GM04503 (cell line): ENCODE data around the gene CREBRF.
"Not testable (repeated sequence)": the region's sequence is repeated elsewhere in the genome, so short reads cannot be mapped to it uniquely, and the experiment has no call there.

ENCODE experiments used
- DNase-seq: peaks from one replicate; pipeline ENCODE4 v3.0.0-alpha.2; 2012; ENCODE audit warnings: low read depth

Gene CREBRF

DNA sequence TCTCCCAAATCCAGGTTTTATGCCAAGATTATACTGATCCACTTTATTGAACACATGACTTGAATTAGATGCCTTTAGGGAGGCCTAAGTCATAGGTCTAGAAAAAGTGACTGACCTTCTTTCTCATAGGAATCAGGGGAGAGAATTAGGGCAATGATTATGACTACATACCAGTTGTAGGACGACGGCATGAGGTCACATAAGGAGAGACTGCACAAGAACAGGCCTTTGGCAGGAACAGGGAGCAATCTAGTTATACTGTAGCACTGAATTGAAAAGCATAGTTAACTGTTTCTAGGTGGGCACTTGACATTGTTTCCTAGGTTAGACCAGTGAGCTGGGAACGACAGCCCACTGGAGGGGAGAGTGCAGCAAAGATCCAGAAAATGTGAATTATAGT is 22.7 kb downstream of the CREBRF start:
- no peak for DNase-seq

DNA sequence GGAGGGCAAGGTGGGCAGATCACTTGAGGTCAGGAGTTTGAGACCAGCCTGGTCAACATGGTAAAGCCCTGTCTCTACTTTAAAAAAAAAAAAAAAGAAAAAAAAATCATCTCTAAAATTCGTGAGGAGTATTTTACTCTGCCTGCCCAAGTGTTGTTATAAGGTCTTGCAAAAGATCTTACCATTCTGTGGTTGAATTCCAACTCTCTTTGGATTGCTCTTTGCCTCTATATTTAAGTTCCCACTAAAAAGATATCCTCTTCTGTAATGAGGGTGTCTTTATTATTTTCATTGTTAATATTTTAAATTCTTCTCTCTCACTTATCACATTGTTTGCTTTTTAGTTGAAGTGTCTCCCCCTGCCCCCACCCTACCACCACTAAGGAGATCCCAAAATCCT is 33.4 kb downstream of the CREBRF start:
- DNase-seq = no peak

DNA sequence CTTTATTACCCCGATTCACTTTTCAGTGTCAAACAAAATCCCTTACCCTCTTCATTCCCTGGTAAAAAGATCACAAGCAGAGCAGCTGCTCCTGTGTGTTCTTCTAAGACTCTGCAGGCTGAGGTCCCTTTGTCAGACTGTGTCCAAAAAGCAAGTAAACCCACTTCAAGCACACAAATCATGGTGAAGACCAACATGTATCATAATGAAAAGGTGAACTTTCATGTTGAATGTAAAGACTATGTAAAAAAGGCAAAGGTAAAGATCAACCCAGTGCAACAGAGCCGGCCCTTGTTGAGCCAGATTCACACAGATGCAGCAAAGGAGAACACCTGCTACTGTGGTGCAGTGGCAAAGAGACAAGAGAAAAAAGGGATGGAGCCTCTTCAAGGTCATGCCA is 34.5 kb downstream of the CREBRF start:
- no peak for DNase-seq

DNA sequence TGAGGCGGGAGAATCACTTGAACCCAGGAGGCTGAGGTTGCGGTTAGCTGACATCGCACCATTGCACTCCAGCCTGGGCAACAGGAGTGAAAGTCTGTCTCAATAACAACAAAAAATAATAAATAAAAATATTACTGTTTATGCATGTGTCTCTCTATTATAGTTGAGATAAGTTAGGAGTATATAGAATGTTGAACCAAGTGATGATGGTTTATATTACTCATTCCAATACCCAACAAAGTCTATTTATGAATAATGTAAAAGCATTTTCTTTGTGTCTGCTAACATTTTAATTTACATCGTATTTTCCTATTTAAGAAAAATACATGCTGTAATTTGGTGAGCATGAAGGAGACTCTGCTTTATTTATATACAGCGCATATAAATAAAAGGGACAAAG is 35.8 kb downstream of the CREBRF start:
- DNase-seq = no peak

DNA sequence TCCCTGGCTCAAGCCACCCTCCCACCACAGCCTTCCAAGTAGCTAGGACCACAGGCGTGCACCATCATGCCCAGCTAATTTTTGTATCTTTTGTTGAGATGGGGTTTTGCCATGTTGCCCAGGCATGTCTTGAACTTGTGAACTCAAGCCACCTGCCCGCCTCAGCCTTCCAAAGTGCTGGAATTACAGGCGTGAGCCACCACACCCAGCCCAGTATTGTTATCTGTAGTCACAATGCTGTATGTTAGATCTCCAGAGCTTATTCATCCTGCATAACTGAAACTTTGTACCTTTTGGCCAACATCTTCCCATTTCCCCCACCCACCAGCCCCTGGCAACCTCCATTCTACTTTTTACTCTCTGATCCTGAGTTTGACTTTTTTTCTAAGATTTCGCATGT is 37.5 kb downstream of the CREBRF start:
- no peak for DNase-seq

DNA sequence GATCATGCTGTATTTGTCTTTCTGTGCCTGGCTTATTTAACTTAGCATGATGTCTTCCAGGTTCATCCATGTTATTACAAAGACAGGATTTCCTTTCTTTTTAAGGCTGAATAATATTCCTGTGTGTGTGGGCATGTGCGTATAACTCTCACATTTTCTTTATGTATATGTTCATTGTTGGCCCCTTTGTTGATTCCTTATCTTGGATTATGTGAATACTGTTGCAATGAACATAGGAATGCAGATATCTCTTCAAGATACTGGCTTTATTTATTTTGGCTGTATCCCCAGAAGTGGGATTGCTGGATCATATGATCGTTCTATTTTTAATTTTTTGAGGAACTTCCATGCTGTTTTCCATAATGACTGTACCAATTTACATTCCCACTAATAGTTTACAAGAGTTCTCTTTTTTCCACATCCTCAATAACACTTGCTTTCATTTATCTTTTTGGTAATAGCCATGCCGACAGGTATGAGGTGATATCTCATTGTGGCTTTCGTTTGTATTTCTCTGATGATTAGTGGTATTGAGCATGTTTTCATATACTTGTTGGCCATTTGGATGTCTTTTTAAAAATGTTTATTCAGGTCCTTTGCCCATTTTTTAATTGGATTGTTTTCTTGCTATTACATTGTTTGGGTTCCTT is 38.0 kb downstream of the CREBRF start:
- peak; percentile 34 for DNase-seq

DNA sequence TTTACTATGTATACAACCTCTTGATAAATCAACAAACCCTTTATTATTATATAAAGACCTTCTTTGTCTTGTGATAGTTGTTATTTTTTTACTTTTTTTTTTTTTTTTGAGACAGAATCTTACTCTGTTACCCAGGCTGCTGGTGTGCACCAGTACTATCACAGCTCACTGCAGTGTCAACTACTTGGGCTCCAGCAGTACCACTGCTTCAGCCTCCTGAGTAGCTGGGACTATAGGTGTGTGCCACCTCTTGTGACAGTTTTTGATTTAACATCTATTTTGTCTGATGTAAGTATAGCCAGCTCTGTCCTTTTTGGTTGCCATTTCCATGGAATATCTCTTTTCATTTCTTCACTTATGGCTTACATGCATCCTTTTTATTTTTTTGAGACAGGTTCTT is 42.6 kb downstream of the CREBRF start:
- DNase-seq = no peak

DNA sequence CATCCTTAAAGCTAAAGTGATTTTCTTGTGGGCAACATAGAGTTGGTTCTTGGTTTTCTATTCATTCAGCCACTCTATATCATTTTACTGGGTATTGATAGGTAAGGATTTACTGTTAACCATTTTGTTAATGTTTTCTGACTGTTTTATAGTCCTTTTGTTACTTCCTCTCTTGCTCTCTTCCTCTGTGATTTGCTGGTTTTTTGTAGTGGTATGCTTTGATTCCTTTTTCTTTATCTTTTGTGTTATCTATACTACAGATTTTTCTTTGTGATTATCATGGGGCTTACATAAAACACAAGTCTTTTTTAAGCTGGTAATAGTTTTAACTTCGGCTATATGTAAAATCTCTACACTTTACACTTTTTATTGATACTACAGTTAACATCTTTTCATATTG is 43.3 kb downstream of the CREBRF start:
- DNase-seq = no peak

DNA sequence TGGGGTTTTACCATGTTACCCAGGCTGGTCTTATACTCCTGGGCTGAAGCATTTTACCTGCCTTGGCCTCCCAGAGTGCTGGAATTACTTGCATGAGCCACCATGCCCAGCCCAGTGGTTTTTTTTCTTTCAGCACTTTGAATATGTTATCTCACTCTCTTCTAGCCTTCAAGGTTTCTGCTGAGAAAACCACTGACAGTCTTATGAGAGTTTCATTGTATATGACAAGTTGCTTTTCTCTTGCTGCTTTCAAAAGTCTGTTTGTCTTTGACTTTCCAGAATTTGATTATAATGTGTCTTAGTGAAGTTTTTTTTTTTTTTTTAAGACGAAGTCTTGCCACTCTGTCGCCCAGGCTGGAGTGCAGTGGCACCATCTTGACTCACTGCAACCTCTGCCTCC is 45.1 kb downstream of the CREBRF start:
- no peak for DNase-seq

DNA sequence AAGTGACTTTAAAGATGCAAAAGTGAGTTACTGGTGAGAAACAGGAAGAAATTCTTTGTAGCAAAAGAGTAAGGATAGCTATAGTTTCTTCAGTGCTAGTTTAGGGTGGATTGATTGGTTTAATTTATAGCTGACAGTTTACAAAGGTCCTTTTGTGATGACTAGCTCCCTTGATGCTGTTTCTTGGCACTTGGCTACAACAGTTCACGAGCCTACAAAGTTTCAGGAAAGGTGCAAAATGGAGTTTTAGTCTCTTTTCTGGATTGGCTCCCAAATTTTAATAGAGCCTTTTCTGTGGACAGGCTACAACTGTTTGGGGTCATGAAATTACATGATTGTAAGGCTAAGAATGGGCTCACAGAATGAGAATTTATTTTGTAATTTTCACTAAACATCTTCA is 47.3 kb downstream of the CREBRF start:
- no peak for DNase-seq

DNA sequence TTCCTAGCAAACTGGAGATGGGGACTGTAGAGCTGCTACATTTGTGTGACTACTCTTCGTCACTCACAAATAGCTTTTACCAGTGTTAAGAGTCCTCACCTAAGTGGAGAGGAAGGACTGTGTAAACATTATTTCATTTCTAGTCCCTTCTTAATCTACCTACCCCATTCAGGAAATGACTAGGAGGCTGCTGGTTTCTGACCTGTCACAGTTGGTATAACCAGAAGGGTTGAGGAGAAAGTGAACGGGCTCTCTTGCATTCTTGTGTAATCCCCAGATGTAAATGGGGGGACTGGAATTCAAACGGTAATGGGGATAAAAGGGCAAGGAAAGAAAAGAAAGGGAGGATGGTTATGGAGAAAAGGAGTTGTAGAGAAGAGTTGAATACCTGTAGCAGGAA is 52.8 kb downstream of the CREBRF start:
- no peak for DNase-seq

DNA sequence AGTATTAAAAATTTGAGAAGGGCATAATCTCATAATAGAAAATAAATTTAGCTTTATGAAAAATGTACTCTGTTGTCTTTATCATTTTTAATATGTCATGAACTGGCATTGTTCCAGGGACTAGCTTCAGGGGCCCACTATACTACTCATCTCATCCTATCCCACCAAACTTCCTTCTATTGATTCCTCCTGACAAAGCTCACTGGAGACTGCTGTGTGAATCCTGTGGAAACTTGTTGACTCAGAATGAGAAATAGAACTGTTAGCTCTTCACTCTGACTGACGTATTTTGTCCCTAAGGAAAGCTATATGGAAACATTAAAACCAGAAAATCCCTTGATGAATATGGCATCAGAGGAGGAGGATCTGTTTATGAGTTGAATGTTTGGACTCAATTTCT is 58.4 kb downstream of the CREBRF start:
- DNase-seq = no peak

DNA sequence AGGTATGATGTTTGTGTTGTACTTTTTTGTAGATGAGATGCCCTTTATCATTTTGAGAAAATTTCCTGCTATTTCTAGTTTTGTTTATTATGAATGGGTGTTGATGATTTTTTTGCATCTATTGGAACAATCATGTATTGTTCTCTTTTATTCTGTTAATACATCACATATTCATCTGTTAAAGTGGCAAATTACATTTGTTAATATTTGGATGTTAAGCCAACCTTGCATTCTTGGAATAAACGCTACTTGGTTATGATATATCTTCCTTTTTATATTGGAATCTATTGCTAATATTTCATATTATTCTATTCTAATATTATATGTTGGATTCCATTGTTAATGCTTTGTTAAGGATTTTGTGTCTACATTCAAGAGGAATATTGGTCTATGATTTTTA is 63.6 kb downstream of the CREBRF start:
- DNase-seq = no peak

DNA sequence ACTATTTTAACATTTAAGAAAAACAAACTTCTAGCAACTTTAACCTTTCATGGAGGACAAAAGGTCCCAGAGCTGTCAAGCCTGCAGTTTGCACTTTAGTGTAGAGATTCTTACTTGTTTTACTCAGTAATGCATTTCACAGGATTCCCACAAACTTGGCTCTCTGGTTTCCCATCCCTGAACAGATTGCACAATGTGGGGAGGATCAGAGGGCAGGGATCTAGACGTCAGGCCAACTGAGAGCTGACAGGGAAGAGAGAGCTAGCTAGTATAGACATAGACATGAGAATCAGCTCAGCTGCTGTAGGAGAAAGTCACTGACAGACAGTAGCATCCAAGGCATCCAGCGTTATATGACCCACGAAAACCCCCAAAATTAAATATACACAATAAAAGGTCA is 67.3 kb downstream of the CREBRF start:
- DNase-seq = peak; percentile 18

DNA sequence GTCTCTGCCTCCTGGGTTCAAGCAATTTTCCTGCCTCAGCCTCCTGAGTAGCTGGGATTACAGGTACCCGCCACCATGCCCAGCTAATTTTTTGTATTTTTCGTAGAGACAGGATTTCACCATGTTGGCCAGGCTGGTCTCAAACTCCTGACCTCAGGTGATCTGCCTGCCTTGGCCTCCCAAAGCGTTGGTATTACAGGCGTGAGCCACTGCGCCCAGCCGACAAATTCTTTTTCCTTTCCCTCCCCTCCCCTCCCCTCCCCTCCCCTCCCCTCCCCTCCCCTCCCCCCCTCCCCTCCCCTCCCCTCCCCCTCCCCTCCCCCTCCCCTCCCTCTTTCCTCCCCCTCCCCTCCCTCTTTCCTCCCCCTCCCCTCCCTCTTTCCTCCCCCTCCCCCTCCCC is 76.0 kb downstream of the CREBRF start:
- DNase-seq = not testable (repeated sequence)

DNA sequence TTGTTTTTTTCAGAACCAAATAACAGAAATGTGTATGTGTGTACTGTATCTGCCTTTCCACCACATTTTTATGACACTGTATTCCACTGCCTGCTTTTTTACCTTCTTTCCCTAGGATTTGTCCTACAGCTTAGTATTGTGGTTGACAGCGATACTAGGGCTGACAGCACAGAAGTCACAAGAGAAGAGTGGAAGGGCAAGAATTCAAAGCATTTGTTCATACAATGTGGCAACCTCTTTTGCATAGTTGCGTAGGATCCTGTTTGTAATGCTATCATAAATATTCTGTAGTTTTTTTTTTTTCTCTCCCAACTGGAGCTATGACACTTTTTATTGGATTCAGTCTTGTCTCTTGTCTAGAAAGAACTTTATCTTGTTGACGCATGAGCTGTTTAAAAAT is 82.6 kb downstream of the CREBRF start:
- DNase-seq = no peak

DNA sequence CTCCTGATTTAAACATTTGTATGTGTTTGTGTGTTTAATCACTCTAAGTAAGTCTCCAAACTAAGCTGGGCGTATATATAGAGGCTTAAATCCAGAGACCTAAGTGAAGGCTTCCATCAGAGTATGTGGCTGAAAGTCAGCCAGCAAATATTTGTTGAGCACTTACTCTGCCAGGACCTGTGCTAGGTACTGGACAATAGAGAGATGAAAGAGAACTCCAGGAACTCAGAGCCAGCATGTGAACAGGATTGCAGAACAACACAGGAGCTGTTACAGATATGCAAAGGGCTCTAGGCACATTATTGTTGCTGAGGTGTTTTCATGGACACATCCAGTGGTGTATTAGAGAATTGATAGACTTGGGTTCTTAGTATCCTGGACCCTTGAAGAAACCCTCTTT is 83.5 kb downstream of the CREBRF start:
- no peak for DNase-seq

DNA sequence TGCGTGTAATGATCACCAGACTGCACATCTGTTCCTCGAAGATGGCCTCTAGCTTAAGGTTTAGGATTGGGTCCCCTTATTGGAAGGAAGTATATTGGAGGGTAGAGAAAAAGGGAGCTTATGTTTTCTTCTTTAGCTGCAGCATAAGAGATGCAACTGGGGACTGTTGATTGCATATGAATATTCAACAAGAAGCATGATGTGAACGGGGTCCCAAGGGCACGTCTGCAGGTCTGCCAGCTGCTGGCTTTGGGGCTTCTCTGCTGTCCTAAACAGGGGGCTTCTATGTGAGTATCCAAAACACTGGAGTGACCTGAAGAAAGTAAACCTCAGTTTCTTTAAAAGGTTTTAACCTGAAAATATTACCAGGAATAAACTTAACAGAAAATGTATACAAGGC is 84.6 kb downstream of the CREBRF start:
- DNase-seq = no peak

DNA sequence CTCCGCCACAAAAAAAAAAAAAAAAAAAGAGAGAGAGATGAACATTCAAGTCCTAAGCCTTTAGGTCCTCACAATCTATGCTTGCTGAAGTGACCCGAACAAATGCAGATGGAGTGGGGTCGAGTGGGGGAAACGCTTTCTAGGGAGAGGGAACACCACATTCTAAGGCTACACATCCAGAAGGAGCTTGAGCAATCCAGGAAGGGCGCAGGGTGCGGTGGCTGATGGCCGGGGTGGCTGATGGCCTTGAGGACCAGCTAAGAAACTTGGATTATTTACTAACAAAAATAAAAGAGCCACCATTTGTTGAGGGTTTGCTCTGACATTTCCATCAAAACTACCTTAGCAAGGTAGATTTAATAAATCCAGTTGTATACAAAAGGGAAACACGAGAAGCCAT is 87.4 kb downstream of the CREBRF start:
- no peak for DNase-seq

DNA sequence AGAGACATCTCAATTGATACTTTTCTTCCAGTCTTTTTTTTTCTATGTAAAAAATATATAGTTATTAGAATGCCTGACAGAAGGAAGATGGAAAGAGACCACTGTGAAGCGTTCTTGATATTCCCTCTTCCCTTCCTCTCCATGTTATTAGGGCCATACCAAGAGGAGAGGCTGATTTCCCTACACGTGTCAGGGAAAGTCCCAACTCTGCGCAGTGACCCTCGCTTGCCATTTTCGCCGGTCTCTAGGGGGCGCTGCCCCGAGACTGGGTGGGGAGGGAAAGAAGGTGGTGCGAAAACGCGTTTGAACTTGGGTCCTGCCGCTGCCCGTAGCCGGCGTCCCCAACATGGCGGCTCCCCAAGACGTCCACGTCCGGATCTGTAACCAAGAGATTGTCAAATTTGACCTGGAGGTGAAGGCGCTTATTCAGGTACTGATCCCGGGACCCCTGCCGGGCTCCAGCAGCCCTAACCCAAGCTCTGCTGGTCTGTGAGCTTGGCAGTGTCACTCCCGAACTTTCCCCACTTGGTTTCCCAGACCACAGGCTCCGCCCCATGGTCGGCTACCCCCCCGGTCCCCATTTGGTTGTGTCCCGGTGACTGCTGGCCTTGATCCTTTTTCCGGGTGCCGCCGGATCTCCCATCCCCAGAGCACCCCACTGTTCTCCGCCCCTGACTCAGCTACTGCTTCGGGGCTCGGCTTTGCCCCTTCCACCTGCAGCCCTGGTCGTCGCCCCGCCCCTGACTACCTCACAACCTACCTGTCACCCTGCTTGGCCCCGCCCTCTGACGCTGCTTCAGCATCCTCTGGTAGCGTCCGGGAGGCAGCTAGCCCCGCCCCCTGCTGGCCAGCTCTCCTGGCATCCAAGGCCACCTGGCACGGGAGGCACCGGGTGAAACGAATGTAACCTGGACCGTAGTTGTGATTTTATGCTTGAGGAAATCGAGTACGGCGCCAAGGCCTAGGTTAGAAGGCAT is 88.3 kb downstream of the CREBRF start, which contains the start of gene BNIP1:
TSS of gene BNIP1 (plus strand) at position 332 of the 977 bp plus-strand sequence. CDS start at position 347, 15 bp downstream.
- DNase-seq = peak; percentile 61

DNA sequence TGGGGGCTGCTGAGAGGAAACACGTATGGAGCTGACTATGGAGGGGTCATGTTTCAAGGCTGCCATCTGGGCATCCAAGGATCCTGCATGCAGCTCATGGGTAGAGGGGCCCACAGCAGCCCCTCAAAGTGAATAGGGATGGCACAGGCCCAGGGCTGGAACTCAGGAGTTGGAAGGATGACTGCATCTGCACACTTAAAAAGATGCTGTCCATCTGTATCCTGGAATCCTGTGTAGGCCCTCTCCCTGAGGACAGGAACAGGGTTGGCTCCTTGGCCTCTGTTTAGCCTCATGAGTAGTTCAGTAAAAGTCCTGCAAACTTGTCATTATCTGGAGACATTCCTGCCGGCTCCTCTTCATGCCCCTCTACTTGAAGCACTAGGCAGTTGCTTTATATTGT is 92.2 kb downstream of the CREBRF start:
- no peak for DNase-seq

DNA sequence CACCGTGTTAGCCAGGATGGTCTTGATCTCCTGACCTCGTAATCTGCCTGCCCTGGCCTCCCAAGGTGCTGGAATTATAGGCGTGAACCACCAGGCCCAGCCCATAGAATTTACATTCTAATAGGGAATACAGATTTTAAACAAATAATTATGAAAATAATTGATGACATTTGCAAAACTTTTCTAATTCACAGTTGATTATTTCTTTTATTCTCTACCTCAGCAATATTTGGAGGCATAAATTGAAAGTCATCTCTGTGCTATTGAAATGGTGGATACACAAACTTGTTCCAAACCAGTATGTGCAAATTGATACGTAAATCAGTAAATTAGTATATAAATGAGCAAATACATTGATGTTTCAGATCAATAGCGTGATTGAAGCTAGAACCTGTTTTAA is 96.4 kb downstream of the CREBRF start:
- DNase-seq = no peak

DNA sequence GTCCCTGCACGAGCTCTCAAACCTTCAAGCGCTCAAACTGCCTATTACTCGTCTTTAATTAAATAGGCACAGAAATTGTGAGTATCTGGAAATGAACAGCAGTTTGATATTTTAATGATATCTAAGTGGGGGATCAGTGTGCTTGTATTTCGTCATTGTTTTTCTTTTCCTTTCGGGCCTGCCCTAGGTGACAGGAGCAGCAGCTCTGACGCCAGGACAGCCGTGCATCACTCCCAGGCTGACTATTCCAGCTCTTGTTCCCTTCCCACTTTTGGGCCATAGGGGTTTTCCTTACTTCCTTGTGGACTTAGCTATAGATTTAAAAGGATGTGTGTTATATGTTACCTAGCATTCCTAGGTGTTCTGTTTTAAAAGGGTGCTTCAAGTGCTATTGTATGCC is 97.7 kb downstream of the CREBRF start:
- DNase-seq = no peak
